ENCODE results near the gene TAF4. TPM values are rescaled to one million over a fixed set of nuclear protein-coding genes. Genes with fewer than 3 reads are reported as not detected.
"Not testable (repeated sequence)": the region's sequence is repeated elsewhere in the genome, so short reads cannot be mapped to it uniquely, and the experiment has no call there.

Gene TAF4
- total RNA-seq, 2 donors from 2014 or later: 25.5 to 39.9 TPM

GRCh38 chr20:61988665-61989064 is 77.0 kb downstream of the TAF4 start:
- H3K4me1 ChIP-seq (ENCODE audit: control insufficient read depth, insufficient read depth, low read length): no peaks in the 10 kb centered on the region
- no peak overlapping the region for H3K27ac ChIP-seq (ENCODE audit: low read depth, low read length)
- H3K9ac ChIP-seq (ENCODE audit: extremely low read depth, low read length, poor library complexity, severe bottlenecking): no peak overlapping the region
- Mint-ChIP-seq H3K27ac (no peak overlapping the region), H3K4me3 (no peak overlapping the region), H3K27me3 (ENCODE audit: insufficient read depth) (no peaks in the 10 kb centered on the region), H3K4me1 (no peaks in the 10 kb centered on the region), H3K9me3 (peaks cover 27% of the 10 kb centered on the region), H3K36me3 (ENCODE audit: low read depth) (peaks cover 83% of the 10 kb centered on the region)
- no peak for DNase-seq
- H3K4me3 ChIP-seq (ENCODE audit: low read length): no peak overlapping the region
- H3K9me3 ChIP-seq (ENCODE audit: control insufficient read depth, low read length): peaks cover 18% of the 10 kb centered on the region
- WGBS, 2 experiments (ENCODE audit: insufficient coverage in 1 of 2, insufficient read length in 1 of 2): 93 to 94% methylated on average over 14 to 18 of the region's 18 CpGs
- no peaks in the 10 kb centered on the region for H3K27me3 ChIP-seq (ENCODE audit: control insufficient read depth, insufficient read depth, low read length, poor library complexity, severe bottlenecking)
- peaks cover 68% of the 10 kb centered on the region for H3K36me3 ChIP-seq (ENCODE audit: control insufficient read depth, insufficient read depth, low read length)
- TF ChIP-seq, protein P1, sequence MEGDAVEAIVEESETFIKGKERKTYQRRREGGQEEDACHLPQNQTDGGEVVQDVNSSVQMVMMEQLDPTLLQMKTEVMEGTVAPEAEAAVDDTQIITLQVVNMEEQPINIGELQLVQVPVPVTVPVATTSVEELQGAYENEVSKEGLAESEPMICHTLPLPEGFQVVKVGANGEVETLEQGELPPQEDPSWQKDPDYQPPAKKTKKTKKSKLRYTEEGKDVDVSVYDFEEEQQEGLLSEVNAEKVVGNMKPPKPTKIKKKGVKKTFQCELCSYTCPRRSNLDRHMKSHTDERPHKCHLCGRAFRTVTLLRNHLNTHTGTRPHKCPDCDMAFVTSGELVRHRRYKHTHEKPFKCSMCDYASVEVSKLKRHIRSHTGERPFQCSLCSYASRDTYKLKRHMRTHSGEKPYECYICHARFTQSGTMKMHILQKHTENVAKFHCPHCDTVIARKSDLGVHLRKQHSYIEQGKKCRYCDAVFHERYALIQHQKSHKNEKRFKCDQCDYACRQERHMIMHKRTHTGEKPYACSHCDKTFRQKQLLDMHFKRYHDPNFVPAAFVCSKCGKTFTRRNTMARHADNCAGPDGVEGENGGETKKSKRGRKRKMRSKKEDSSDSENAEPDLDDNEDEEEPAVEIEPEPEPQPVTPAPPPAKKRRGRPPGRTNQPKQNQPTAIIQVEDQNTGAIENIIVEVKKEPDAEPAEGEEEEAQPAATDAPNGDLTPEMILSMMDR (conservative IDR thresholded peaks at IDR 0.05): no peak

- no peak overlapping the region for H3K9ac ChIP-seq (ENCODE audit: extremely low read depth, low read length, poor library complexity, severe bottlenecking)
- 94 to 96% methylated on average over 15 to 16 of the region's 16 CpGs for WGBS, 2 experiments (ENCODE audit: insufficient coverage in 1 of 2, insufficient read length in 1 of 2)
- Mint-ChIP-seq H3K4me3 (no peak overlapping the region), H3K4me1 (no peaks in the 10 kb centered on the region), H3K27me3 (ENCODE audit: insufficient read depth) (no peaks in the 10 kb centered on the region), H3K36me3 (ENCODE audit: low read depth) (peaks cover 73% of the 10 kb centered on the region), H3K27ac (no peak overlapping the region), H3K9me3 (peaks cover 16% of the 10 kb centered on the region)
- DNase-seq: no peak
- TF ChIP-seq, protein P1 (conservative IDR thresholded peaks at IDR 0.05): no peak
- no peak overlapping the region for H3K27ac ChIP-seq (ENCODE audit: low read depth, low read length)
- H3K27me3 ChIP-seq (ENCODE audit: control insufficient read depth, insufficient read depth, low read length, poor library complexity, severe bottlenecking): no peaks in the 10 kb centered on the region
- H3K4me3 ChIP-seq (ENCODE audit: low read length): no peak overlapping the region
- no peaks in the 10 kb centered on the region for H3K4me1 ChIP-seq (ENCODE audit: control insufficient read depth, insufficient read depth, low read length)
- H3K36me3 ChIP-seq (ENCODE audit: control insufficient read depth, insufficient read depth, low read length): peaks cover 50% of the 10 kb centered on the region
- peaks cover 5% of the 10 kb centered on the region for H3K9me3 ChIP-seq (ENCODE audit: control insufficient read depth, low read length)
Observed at GRCh38 chr20:61986762-61987321, 78.8 kb downstream of the TAF4 start.

GRCh38 chr20:61985096-61985495 is 80.6 kb downstream of the TAF4 start:
- Histone ChIP-seq H3K9me3 (ENCODE audit: control insufficient read depth, low read length) (no peaks in the 10 kb centered on the region), H3K9ac (ENCODE audit: extremely low read depth, low read length, poor library complexity, severe bottlenecking) (no peak overlapping the region), H3K4me3 (ENCODE audit: low read length) (no peak overlapping the region), H3K4me1 (ENCODE audit: control insufficient read depth, insufficient read depth, low read length) (no peaks in the 10 kb centered on the region), H3K27ac (ENCODE audit: low read depth, low read length) (no peak overlapping the region), H3K36me3 (ENCODE audit: control insufficient read depth, insufficient read depth, low read length) (peaks cover 39% of the 10 kb centered on the region), H3K27me3 (ENCODE audit: control insufficient read depth, insufficient read depth, low read length, poor library complexity, severe bottlenecking) (no peaks in the 10 kb centered on the region)
- Mint-ChIP-seq H3K36me3 (ENCODE audit: low read depth) (peaks cover 61% of the 10 kb centered on the region), H3K27me3 (ENCODE audit: insufficient read depth) (no peaks in the 10 kb centered on the region), H3K9me3 (peaks cover 4% of the 10 kb centered on the region), H3K27ac (no peak overlapping the region), H3K4me1 (no peaks in the 10 kb centered on the region), H3K4me3 (no peak overlapping the region)
- DNase-seq: no peak
- TF ChIP-seq, protein P1 (conservative IDR thresholded peaks at IDR 0.05): no peak
- 95 to 97% methylated on average over 6 of the region's 6 CpGs for WGBS, 2 experiments (ENCODE audit: insufficient coverage in 1 of 2, insufficient read length in 1 of 2)

DNA sequence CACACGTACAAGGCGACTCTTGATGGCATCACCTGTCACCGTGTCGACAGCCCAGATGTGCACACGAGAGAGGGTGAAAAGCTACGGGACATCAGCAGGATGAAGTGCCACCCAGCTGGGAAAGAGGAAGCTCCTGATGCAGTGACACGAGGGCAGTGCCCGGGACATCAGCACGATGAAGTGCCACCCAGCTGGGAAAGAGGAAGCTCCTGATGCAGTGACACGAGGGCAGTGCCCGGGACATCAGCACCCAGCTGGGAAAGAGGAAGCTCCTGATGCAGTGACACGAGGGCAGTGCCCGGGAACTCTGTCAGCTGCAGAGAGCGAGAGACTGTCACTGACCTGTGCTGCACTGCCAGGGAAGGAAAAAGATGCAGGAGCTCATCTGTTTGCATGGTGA is 81.2 kb downstream of the TAF4 start:
- H3K4me3 Mint-ChIP-seq; H3K9ac ChIP-seq (ENCODE audit: extremely low read depth, low read length, poor library complexity, severe bottlenecking); H3K4me1 Mint-ChIP-seq; DNase-seq; H3K9me3 ChIP-seq (ENCODE audit: control insufficient read depth, low read length); H3K27ac ChIP-seq (ENCODE audit: low read depth, low read length); H3K27me3 ChIP-seq (ENCODE audit: control insufficient read depth, insufficient read depth, low read length, poor library complexity, severe bottlenecking); H3K4me3 ChIP-seq (ENCODE audit: low read length); H3K27me3 Mint-ChIP-seq (ENCODE audit: insufficient read depth); H3K9me3 Mint-ChIP-seq; H3K4me1 ChIP-seq (ENCODE audit: control insufficient read depth, insufficient read depth, low read length): not testable (repeated sequence)
- H3K36me3 Mint-ChIP-seq (ENCODE audit: low read depth): peaks cover 55% of the 10 kb centered on the region
- H3K27ac Mint-ChIP-seq: peak overlapping the region; percentile 20
- 95 to 98% methylated on average over 11 to 14 of the region's 14 CpGs for WGBS, 2 experiments (ENCODE audit: insufficient coverage in 1 of 2, insufficient read length in 1 of 2)
- peaks cover 36% of the 10 kb centered on the region for H3K36me3 ChIP-seq (ENCODE audit: control insufficient read depth, insufficient read depth, low read length)

Data from endodermal cell (in vitro differentiated cells).